Neuronal stem cell (in vitro differentiated cells): ENCODE data around the gene USP50.

Experiments
- DNase-seq: peaks from one replicate; pipeline ENCODE4 v3.0.0-alpha.2; 2013; ENCODE audit warnings: low spot score
- H2AFZ ChIP-seq: one replicate; pipeline ENCODE4 v1.6.1; 2013; ENCODE audit warnings: mild to moderate bottlenecking, low read length, inconsistent platforms
- H2AK5ac ChIP-seq: 2 replicates; pipeline ENCODE4 v1.6.1; 2013; ENCODE audit warnings: low read depth, mild to moderate bottlenecking, inconsistent platforms, low read length, moderate library complexity, mixed read lengths
- H2BK120ac ChIP-seq: 2 replicates; pipeline ENCODE4 v1.6.1; 2013; ENCODE audit warnings: low read depth, mild to moderate bottlenecking, inconsistent platforms, low read length, moderate library complexity, mixed read lengths
- H2BK12ac ChIP-seq: one replicate; pipeline ENCODE4 v1.6.1; 2013; ENCODE audit warnings: low read length, inconsistent platforms
- H2BK15ac ChIP-seq: 2 replicates; pipeline ENCODE4 v1.6.1; 2013; ENCODE audit warnings: mild to moderate bottlenecking, low read length, inconsistent platforms, mixed read lengths
- H2BK5ac ChIP-seq: one replicate; pipeline ENCODE4 v1.6.1; 2013; ENCODE audit warnings: inconsistent platforms, mild to moderate bottlenecking, low read length, moderate library complexity
- H3K14ac ChIP-seq: one replicate; pipeline ENCODE4 v1.6.1; 2013; ENCODE audit warnings: low read length, inconsistent platforms
- H3K18ac ChIP-seq: 2 replicates; pipeline ENCODE4 v1.6.1; 2013; ENCODE audit warnings: low read length, inconsistent platforms
- H3K23ac ChIP-seq: 2 replicates; pipeline ENCODE4 v1.6.1; 2013; ENCODE audit warnings: low read depth, mild to moderate bottlenecking, mixed read lengths, low read length, inconsistent platforms; ENCODE audit not compliant: poor library complexity
- H3K27ac ChIP-seq: replicated peaks from 3 replicates; pipeline ENCODE4 v1.5.1; 2013; ENCODE audit warnings: low read length, inconsistent platforms
- H3K27me3 ChIP-seq, 3 experiments: 2 replicates each; pipeline ENCODE4 v1.6.1; 2013; ENCODE audit warnings: low read length in 3 of 3, mild to moderate bottlenecking in 2 of 3, inconsistent platforms in 1 of 3, low read depth in 1 of 3, mixed read lengths in 1 of 3, moderate library complexity in 1 of 3; ENCODE audit not compliant: control insufficient read depth in 3 of 3, insufficient read depth in 3 of 3
- H3K36me3 ChIP-seq, 2 donors: replicated peaks in 1 of 2; 2 replicates each; pipeline ENCODE4 v1.6.1; 2013; ENCODE audit warnings: low read length in 2 of 2; ENCODE audit not compliant: control insufficient read depth in 2 of 2, insufficient read depth in 2 of 2
- H3K4ac ChIP-seq: 2 replicates; pipeline ENCODE4 v1.6.1; 2013; ENCODE audit warnings: inconsistent platforms, mild to moderate bottlenecking, low read length, moderate library complexity
- H3K4me1 ChIP-seq, 2 donors: 1 replicate in 1 of 2; 2 replicates in 1 of 2; pipeline ENCODE4 v1.6.1; 2013; ENCODE audit warnings: low read length in 2 of 2, low read depth in 1 of 2; ENCODE audit not compliant: control insufficient read depth in 2 of 2, insufficient read depth in 1 of 2
- H3K4me2 ChIP-seq: one replicate; pipeline ENCODE4 v1.6.1; 2013; ENCODE audit warnings: mild to moderate bottlenecking, low read length, inconsistent platforms; ENCODE audit not compliant: insufficient read depth, poor library complexity, severe bottlenecking
- H3K4me3 ChIP-seq, 2 donors: 2 replicates each; pipeline ENCODE4 v1.5.1; 2013; ENCODE audit warnings: low read length in 2 of 2, mild to moderate bottlenecking in 2 of 2, inconsistent platforms in 1 of 2, moderate library complexity in 1 of 2
- H3K79me1 ChIP-seq: one replicate; pipeline ENCODE4 v1.6.1; 2013; ENCODE audit warnings: low read depth, mild to moderate bottlenecking, inconsistent platforms, low read length, moderate library complexity
- H3K9ac ChIP-seq: one replicate; pipeline ENCODE4 v1.6.1; 2013; ENCODE audit warnings: mild to moderate bottlenecking, low read depth, low read length, inconsistent platforms; ENCODE audit not compliant: poor library complexity
- H3K9me3 ChIP-seq, 2 donors: replicated peaks in 1 of 2; 2 replicates each; pipeline versions ENCODE3 to v1.6.1; 2013; ENCODE audit warnings: low read length in 2 of 2, mild to moderate bottlenecking in 2 of 2, inconsistent platforms in 1 of 2, low read depth in 1 of 2, mixed read lengths in 1 of 2, moderate library complexity in 1 of 2; ENCODE audit not compliant: control insufficient read depth in 2 of 2, insufficient read depth in 1 of 2
- H4K8ac ChIP-seq: one replicate; pipeline ENCODE4 v1.6.1; 2013; ENCODE audit warnings: low read depth, mild to moderate bottlenecking, inconsistent platforms, low read length, moderate library complexity
- H4K91ac ChIP-seq: one replicate; pipeline ENCODE4 v1.6.1; 2013; ENCODE audit warnings: low read length, low read depth, mild to moderate bottlenecking, inconsistent platforms; ENCODE audit not compliant: poor library complexity
- WGBS, 2 donors: extraction: QIAGEN DNeasy Blood & Tissue Kit; methylation state at CpG; one replicate each; pipeline ENCODE4 v1.1.7; 2013; ENCODE audit warnings: missing lambda C conversion rate in 2 of 2, mixed read lengths in 1 of 2; ENCODE audit not compliant: insufficient read length in 2 of 2, insufficient replicate concordance in 1 of 2; ENCODE audit errors: extremely low coverage in 2 of 2; 5-methylcytosine and 5-hydroxymethylcytosine counted together

The USP50 gene

DNA sequence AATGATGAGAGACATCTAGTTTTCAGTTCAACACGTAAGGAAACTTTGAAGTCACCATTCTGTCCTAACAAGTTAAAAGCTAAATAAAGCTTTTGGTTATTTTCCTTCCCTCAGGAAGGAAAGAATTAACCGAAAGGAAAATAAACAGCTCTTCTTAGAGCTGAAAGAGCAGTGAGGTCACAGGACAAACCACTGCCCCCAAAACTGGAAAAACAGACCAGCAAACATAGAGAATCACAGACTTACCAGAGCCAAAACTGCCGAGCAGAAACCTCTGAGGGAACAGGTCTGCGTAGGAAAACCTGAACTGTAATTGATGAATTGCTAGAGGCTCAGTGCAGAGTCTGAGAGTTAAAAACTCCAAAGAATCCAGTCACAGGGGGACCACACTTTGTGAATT, 14.7 kb downstream of the USP50 start:
- no peak overlapping the region for H2BK5ac ChIP-seq
- no peak overlapping the region for H2BK15ac ChIP-seq
- no peak overlapping the region for H2AK5ac ChIP-seq
- H3K79me1 ChIP-seq, result no peaks in the 10 kb centered on the region
- H3K27me3 ChIP-seq, result no peaks in the 10 kb centered on the region
- no peaks in the 10 kb centered on the region for H3K36me3 ChIP-seq
- no peak overlapping the region for H3K14ac ChIP-seq
- H3K23ac ChIP-seq, result no peak overlapping the region
- no peak overlapping the region for H2AFZ ChIP-seq
- no peak overlapping the region for H3K4me3 ChIP-seq
- H3K27ac ChIP-seq, result no peak overlapping the region
- H3K4me2 ChIP-seq, result no peak overlapping the region
- no peak overlapping the region for H3K18ac ChIP-seq
- no peak overlapping the region for H4K8ac ChIP-seq
- WGBS, 2 donors, result no CpG with 5 or more reads among the region's 4 CpGs
- no peak for DNase-seq
- no peak overlapping the region for H4K91ac ChIP-seq
- no peaks in the 10 kb centered on the region for H3K4me1 ChIP-seq
- no peaks in the 10 kb centered on the region for H3K9me3 ChIP-seq
- H2BK120ac ChIP-seq, result no peak overlapping the region
- H3K9ac ChIP-seq, result no peak overlapping the region
- H3K4ac ChIP-seq, result no peak overlapping the region
- no peak overlapping the region for H2BK12ac ChIP-seq

DNA sequence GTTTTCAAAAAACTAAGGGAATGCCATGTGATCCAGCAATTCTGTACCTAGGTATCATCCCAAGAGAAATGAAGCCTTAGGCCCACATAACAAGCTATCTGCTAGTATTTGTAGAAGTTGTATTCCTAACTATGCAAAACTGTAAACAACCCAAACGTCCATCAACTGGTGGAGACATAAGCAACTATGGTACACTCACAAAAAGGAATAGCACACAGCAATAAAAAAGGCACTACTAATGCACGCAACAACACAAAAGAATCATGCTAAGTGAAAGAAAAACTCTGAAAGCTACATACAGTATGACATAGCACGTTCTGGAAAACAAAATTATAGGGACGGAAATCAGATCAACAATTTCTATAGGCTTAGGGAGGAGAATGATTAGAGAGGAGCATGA, 15.3 kb downstream of the USP50 start:
- no CpG with 5 or more reads among the region's 4 CpGs for whole genome bisulfite sequencing, 2 donors

GRCh38 chr15:50523851-50524251, 22.6 kb downstream of the USP50 start:
- no peak overlapping the region for H3K4ac ChIP-seq
- H3K9me3 ChIP-seq, result no peaks in the 10 kb centered on the region
- H3K4me3 ChIP-seq, result no peak overlapping the region
- H2BK120ac ChIP-seq, result no peak overlapping the region
- H3K27ac ChIP-seq, result no peak overlapping the region
- no peaks in the 10 kb centered on the region for H3K4me1 ChIP-seq
- no peak overlapping the region for H2BK12ac ChIP-seq
- H3K14ac ChIP-seq, result no peak overlapping the region
- no peak overlapping the region for H4K91ac ChIP-seq
- no peak overlapping the region for H2AK5ac ChIP-seq
- no peak overlapping the region for H3K4me2 ChIP-seq
- H2BK5ac ChIP-seq, result no peak overlapping the region
- no peak overlapping the region for H3K23ac ChIP-seq
- no peak overlapping the region for H3K9ac ChIP-seq
- no peaks in the 10 kb centered on the region for H3K36me3 ChIP-seq
- DNase-seq, result no peak
- H3K79me1 ChIP-seq, result no peaks in the 10 kb centered on the region
- H2BK15ac ChIP-seq, result no peak overlapping the region
- no peaks in the 10 kb centered on the region for H3K27me3 ChIP-seq
- no peak overlapping the region for H2AFZ ChIP-seq
- no peak overlapping the region for H3K18ac ChIP-seq
- no CpG with 5 or more reads among the region's 5 CpGs for WGBS, 2 donors
- H4K8ac ChIP-seq, result no peak overlapping the region

More for the DNA sequence above, 15.3 kb downstream of the USP50 start:
- no peaks in the 10 kb centered on the region for H3K79me1 ChIP-seq
- no peak overlapping the region for H2BK120ac ChIP-seq
- H2AFZ ChIP-seq, result no peak overlapping the region
- H2BK5ac ChIP-seq, result no peak overlapping the region
- DNase-seq, result no peak
- H2AK5ac ChIP-seq, result no peak overlapping the region
- no peak overlapping the region for H3K14ac ChIP-seq
- no peak overlapping the region for H3K23ac ChIP-seq
- H3K4me3 ChIP-seq, result no peak overlapping the region
- no peak overlapping the region for H4K91ac ChIP-seq
- no peak overlapping the region for H3K18ac ChIP-seq
- H2BK15ac ChIP-seq, result no peak overlapping the region
- H4K8ac ChIP-seq, result no peak overlapping the region
- no peak overlapping the region for H3K4ac ChIP-seq
- no peaks in the 10 kb centered on the region for H3K27me3 ChIP-seq
- no peak overlapping the region for H3K9ac ChIP-seq
- no peaks in the 10 kb centered on the region for H3K4me1 ChIP-seq
- H2BK12ac ChIP-seq, result no peak overlapping the region
- no peak overlapping the region for H3K27ac ChIP-seq
- no peaks in the 10 kb centered on the region for H3K36me3 ChIP-seq
- no peak overlapping the region for H3K4me2 ChIP-seq
- H3K9me3 ChIP-seq, result no peaks in the 10 kb centered on the region

DNA sequence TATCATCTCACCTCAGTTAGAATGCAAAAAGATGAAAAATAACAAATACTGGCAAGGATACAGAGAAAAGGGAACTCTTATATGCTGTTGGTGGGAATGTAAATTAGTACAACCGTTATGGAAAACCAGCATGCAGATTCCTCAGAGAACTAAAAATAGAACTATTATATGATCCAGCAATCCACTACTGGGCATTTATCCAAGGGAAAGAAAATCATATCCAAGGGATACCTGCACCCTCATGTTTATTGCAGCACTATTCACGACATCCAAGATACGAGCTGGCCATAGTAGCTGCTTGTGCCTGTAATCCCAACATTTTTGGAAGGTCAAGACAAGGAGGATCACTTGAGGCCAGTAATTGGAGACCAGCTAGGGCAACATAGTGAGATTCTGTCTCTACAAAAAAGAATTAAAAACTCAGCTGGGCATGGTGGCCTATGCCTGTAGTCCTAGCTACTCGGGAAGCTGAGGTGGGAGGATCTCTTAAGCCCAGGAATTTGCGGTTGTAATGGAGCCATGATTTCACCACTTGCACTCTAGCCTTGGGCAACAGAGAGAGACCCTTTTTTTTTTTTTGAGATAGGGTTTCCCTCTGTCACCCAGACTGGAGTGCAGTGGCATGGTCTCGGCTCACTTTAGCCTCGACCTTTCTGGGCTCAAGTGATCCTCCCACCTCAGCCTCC, 26.6 kb downstream of the USP50 start:
- Histone ChIP-seq H3K9me3 (no peaks in the 10 kb centered on the region), H2BK120ac (no peak overlapping the region), H3K9ac (no peak overlapping the region), H2BK12ac (no peak overlapping the region), H2BK5ac (no peak overlapping the region), H3K4me2 (no peak overlapping the region), H3K23ac (no peak overlapping the region), H3K14ac (no peak overlapping the region), H2BK15ac (no peak overlapping the region), H3K79me1 (no peaks in the 10 kb centered on the region), H3K27me3 (no peaks in the 10 kb centered on the region), H2AK5ac (no peak overlapping the region), H3K36me3 (no peaks in the 10 kb centered on the region), H2AFZ (no peak overlapping the region), H4K8ac (no peak overlapping the region), H3K27ac (no peak overlapping the region), H3K4me3 (no peak overlapping the region), H4K91ac (no peak overlapping the region), H3K4me1 (no peaks in the 10 kb centered on the region), H3K4ac (no peak overlapping the region), H3K18ac (no peak overlapping the region)
- DNase-seq, result no peak
- no CpG with 5 or more reads among the region's 7 CpGs for WGBS, 2 donors
